Stomach smooth muscle (tissue), 2 donors: ENCODE results near the gene VWA3B.
"Not testable (repeated sequence)": the region's sequence is repeated elsewhere in the genome, so short reads cannot be mapped to it uniquely, and the experiment has no call there.

Experiments
- H3K27ac ChIP-seq: one replicate; pipeline ENCODE4 v1.7.0; 2013; ENCODE audit warnings: mild to moderate bottlenecking, low read length, inconsistent platforms
- H3K27me3 ChIP-seq, 2 donors: one replicate each; pipeline ENCODE4 v1.7.0; 2013; ENCODE audit warnings: low read length in 2 of 2; ENCODE audit not compliant: insufficient read depth in 2 of 2, control insufficient read depth in 1 of 2
- H3K36me3 ChIP-seq, 2 donors: one replicate each; pipeline ENCODE4 v1.7.0; 2013; ENCODE audit warnings: low read length in 2 of 2; ENCODE audit not compliant: control insufficient read depth in 2 of 2, insufficient read depth in 2 of 2
- H3K4me1 ChIP-seq: one replicate; pipeline ENCODE4 v1.7.0; 2013; ENCODE audit warnings: low read length; ENCODE audit not compliant: control insufficient read depth, insufficient read depth
- H3K4me3 ChIP-seq, 2 donors: one replicate each; pipeline ENCODE4 v1.7.0; 2013; ENCODE audit warnings: low read length in 2 of 2
- H3K9ac ChIP-seq, 2 donors: one replicate each; pipeline ENCODE4 v1.7.0; 2013; ENCODE audit warnings: low read length in 2 of 2, mild to moderate bottlenecking in 1 of 2
- H3K9me3 ChIP-seq, 2 donors: one replicate each; pipeline ENCODE4 v1.7.0; 2013; ENCODE audit warnings: low read length in 2 of 2; ENCODE audit not compliant: control insufficient read depth in 2 of 2
- donor health status: healthy.
- donor health status: Pancreatic carcinoma.

Gene VWA3B

DNA sequence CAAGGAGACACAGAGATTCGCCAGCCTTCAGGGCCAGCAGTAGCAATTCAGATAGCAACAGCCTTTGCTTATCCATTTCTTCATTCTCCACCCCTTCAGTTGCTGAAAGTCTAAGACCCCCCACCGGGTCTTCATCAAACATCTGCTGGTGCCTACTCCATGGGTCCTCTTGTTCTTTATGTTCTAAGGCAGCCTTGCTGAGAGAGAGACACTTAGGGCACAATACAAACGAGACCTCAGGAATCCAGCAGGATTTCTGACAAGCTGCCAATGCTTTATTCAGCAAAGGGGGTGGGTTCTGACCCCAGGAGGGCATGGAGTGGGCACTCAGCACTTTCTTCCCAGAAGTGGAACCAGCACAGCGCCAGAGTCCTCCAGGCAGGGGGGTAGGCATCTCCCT is 223.0 kb downstream of the VWA3B start:
- no peak overlapping the region for H3K27ac ChIP-seq
- no peaks in the 10 kb centered on the region for H3K4me1 ChIP-seq
- no peak overlapping the region for H3K4me3 ChIP-seq
- peaks cover 0 to 2% of the 10 kb centered on the region in 2 donors for H3K27me3 ChIP-seq
- no peaks in the 10 kb centered on the region for H3K36me3 ChIP-seq
- no peaks in the 10 kb centered on the region for H3K9me3 ChIP-seq
- H3K9ac ChIP-seq = no peak overlapping the region

DNA sequence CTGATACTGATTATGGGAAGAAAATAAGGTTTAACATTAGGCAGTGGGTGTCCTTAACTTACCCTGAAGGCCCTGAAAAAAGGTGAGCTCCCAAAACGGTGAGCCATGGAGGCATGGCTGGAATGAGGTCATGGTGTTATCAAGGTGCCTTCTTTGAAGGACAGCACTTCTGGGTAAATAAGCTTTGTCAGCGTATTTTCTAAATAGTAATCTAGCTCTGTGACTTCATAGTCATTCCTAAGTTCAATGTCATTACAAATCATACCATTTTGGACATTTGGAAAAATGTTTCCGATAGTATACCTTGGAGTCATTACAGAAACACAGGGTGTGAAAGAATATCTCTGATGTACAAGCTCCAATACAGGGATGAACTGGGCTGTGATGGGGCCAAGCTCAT is 224.1 kb downstream of the VWA3B start:
- no peaks in the 10 kb centered on the region for H3K9me3 ChIP-seq
- H3K4me3 ChIP-seq = no peak overlapping the region
- H3K27ac ChIP-seq = no peak overlapping the region
- H3K27me3 ChIP-seq = peaks cover 0 to 2% of the 10 kb centered on the region in 2 donors
- no peaks in the 10 kb centered on the region for H3K4me1 ChIP-seq
- H3K36me3 ChIP-seq = no peaks in the 10 kb centered on the region
- no peak overlapping the region for H3K9ac ChIP-seq

DNA sequence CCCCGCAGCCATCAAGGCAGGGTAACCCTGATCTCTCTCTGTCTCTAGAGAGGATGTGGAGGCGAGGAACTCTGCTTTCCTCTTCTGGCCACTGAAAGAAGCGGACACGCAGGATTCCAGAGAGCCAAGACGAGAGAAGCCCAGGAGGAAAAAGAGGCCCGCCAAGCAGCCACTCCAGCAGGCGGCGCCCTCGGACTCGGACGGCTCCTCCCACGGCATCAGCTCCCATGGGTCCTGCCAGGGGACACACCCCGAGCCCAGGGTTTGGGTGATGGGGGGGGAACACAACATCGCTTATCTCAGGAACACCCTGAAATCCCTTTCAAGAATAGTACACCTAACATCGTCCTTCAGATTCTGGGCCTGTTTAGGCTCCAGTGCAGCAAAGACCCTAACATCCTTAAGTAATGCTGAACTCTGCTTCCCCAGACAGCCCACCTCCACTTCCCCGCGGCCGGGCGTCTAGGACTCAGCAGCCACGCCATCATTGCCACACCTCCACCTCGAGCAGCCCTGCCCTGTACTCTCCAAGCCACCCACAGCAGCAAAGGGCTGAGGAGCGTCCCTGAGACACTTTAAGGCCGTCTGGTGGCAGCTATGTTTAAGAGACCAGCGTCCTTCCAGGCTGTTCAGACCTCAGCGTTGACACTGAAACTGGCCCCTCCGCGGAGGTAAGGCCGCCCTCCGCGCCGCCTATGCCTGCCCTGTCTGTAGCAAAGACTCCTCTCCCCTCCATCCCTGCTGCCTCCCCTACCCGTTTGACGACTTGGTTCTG is 225.0 kb downstream of the VWA3B start:
- Histone ChIP-seq H3K36me3 (no peaks in the 10 kb centered on the region), H3K4me1 (no peaks in the 10 kb centered on the region), H3K9me3 (no peaks in the 10 kb centered on the region), H3K9ac (no peak overlapping the region), H3K27me3 (peaks cover 0 to 2% of the 10 kb centered on the region in 2 donors), H3K27ac (no peak overlapping the region), H3K4me3 (no peak overlapping the region)

DNA sequence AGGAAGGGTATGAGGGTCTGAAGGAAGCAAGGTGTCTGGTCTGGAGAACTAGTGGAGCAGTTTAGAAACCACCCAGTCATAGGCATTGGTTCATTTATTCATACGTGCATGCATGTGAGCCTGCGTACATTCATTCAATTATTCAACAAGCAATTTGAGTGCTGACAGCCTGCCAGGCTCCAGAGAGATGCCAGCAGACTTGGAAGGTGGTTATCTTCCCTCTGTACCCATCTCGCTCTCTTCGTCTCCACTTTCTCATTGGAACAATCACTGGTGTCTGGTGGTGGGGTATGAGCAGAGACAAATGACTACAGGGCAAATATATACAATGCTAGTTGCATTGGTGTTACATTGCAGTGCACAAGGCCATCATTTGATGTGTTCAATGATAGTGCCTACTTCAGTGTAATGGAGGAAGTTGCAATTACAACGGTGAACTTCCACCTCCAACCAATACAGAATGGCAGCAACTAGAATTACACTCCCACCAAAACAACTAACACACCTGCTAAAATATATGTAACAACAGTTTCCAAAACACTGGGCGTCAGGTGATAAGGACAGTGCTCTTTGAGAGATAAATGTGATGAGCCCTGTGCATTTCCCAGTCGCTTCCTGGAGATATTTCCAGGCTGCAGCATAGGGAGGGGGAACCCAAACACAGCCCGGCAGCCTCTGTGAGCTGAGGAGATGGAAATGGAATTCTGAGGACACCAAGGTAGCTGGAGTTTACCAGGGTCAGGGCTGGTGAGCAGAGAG is 226.7 kb downstream of the VWA3B start:
- H3K36me3 ChIP-seq = no peaks in the 10 kb centered on the region
- no peak overlapping the region for H3K4me3 ChIP-seq
- no peak overlapping the region for H3K9ac ChIP-seq
- H3K9me3 ChIP-seq = no peaks in the 10 kb centered on the region
- H3K4me1 ChIP-seq = no peaks in the 10 kb centered on the region
- H3K27ac ChIP-seq = no peak overlapping the region
- peaks cover 0 to 2% of the 10 kb centered on the region in 2 donors for H3K27me3 ChIP-seq

DNA sequence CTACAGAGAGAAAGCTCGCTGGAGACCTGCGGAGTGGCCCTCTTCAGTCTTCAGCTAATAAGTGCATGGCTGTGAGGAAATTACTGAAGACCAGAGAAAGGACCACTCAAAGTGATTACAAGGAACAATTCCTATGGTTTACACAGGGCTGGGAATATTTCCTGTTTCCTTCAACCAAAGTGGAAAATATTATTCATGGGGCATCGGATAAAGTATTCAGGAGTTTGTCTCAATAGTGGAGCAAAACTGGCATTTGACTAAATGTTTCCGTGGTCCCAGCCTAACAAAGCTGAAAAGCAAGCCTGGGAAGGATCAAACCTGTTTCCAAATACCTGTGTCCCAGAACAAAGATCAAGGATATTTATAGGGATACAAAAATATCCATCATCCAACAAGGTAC is 227.3 kb downstream of the VWA3B start:
- no peak overlapping the region for H3K9ac ChIP-seq
- no peaks in the 10 kb centered on the region for H3K4me1 ChIP-seq
- no peak overlapping the region for H3K4me3 ChIP-seq
- no peak overlapping the region for H3K27ac ChIP-seq
- no peaks in the 10 kb centered on the region for H3K9me3 ChIP-seq
- peaks cover 0 to under 1% of the 10 kb centered on the region in 2 donors for H3K27me3 ChIP-seq
- no peaks in the 10 kb centered on the region for H3K36me3 ChIP-seq

DNA sequence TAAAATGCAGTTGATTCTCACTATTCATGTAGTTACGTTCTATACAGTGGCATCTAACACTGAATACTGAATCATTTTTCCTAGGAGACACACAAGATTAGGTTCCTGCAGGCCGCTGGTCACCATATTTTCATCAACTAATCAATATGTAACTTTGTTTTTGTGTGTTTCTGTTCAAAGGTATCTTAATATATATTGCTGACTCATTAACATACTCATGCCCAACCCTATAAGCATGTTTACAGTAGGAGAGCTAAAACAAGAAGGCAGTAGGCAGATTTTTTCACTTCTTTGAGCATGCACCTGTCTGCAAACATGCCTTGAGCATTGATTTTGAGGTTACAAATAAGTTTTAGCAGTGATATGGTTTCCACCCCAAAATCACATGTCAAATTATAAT is 229.0 kb downstream of the VWA3B start:
- Histone ChIP-seq H3K9me3 (peaks cover 4 to 10% of the 10 kb centered on the region in 2 donors), H3K36me3 (no peaks in the 10 kb centered on the region), H3K27me3 (no peaks in the 10 kb centered on the region), H3K9ac (no peak overlapping the region), H3K27ac (no peak overlapping the region), H3K4me3 (no peak overlapping the region), H3K4me1 (no peaks in the 10 kb centered on the region)

DNA sequence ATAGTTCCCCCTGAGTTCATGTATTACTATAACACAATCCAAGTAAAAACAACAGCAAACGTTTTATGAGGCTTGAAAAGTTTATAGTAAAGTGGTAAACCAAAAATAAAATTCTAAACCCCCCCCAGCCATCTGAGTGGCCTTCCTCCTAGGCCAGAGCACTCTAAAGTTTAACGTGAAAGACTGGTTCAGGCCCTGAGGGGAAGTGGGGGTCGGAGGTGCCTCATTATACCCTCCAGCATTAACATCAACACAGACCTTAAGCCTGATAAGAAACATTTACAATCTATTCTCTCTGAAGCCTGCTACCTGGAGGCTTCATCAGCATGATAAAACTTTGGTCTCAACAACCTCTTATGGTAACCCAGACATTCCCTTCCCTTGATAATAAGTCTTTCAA is 230.2 kb downstream of the VWA3B start:
- H3K27me3 ChIP-seq = no peaks in the 10 kb centered on the region
- no peak overlapping the region for H3K9ac ChIP-seq
- no peak overlapping the region for H3K4me3 ChIP-seq
- no peak overlapping the region for H3K27ac ChIP-seq
- no peaks in the 10 kb centered on the region for H3K36me3 ChIP-seq
- no peaks in the 10 kb centered on the region for H3K4me1 ChIP-seq
- H3K9me3 ChIP-seq = peaks cover 4 to 16% of the 10 kb centered on the region in 2 donors

DNA sequence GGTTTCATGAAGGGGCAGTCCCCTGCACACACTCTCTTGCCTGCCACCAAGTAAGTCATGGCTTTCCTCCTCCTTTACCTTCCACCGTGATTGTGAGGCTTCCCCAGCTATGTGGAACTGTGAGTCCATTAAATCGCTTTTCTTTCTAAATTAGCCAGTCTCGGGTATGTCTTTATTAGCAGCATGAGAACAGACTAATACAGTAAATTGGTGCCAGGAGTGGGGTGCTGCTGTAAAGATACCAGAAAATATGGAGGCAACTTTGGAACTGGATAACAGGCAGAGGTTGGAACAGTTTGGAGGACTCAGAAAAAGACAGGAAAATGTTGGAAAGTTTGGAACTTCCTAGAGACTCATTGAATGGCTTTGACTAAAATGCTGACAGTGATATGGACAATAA is 233.2 kb downstream of the VWA3B start:
- not testable (repeated sequence) for H3K4me1 ChIP-seq, H3K9ac ChIP-seq, H3K4me3 ChIP-seq, H3K27me3 ChIP-seq, H3K36me3 ChIP-seq, H3K27ac ChIP-seq
- peaks cover 8 to 16% of the 10 kb centered on the region in 2 donors for H3K9me3 ChIP-seq

DNA sequence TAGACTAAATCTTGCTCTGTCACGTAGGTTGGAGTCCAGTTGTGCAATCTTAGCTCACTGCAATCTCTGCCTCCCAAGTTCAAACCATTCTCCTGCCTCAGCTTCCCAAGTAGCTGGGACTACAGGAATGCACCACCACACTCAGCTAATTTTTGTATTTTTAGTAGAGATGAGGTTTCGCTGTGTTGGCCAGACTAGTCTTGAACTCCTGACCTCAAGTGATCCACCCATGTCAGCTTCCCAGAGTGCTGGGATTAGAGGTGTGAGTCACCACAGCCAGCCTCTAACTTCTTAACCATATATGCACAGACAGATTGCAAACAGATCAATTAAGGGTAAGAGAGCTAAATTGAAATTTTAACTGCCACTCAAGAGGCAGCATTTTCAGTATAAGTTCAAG is 237.2 kb downstream of the VWA3B start:
- H3K4me3 ChIP-seq = no peak overlapping the region
- no peaks in the 10 kb centered on the region for H3K36me3 ChIP-seq
- no peak overlapping the region for H3K9ac ChIP-seq
- no peaks in the 10 kb centered on the region for H3K27me3 ChIP-seq
- peaks cover 8 to 16% of the 10 kb centered on the region in 2 donors for H3K9me3 ChIP-seq
- no peak overlapping the region for H3K27ac ChIP-seq
- no peaks in the 10 kb centered on the region for H3K4me1 ChIP-seq

DNA sequence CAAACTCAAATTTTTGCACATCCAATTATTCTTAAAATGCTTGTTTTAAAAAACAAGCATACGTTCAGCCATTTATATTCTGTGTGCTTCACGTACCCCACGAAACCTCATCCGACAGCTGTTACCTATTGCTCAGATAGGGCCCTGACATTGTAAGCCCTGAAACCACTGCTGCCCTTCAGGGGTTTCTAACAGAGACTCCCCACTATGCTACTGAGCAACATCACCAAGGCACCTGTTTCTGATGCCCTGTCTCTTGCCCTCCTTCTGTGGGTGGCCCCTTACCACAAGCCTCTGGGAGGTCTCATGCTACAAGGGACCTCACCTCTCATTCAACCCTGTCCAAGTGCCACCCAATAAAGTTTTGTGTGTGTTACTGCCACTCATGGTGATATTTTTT is 240.8 kb downstream of the VWA3B start:
- Histone ChIP-seq H3K9me3 (no peaks in the 10 kb centered on the region), H3K4me1 (peaks cover 3% of the 10 kb centered on the region), H3K9ac (no peak overlapping the region), H3K4me3 (no peak overlapping the region), H3K36me3 (no peaks in the 10 kb centered on the region), H3K27me3 (no peaks in the 10 kb centered on the region), H3K27ac (no peak overlapping the region)

DNA sequence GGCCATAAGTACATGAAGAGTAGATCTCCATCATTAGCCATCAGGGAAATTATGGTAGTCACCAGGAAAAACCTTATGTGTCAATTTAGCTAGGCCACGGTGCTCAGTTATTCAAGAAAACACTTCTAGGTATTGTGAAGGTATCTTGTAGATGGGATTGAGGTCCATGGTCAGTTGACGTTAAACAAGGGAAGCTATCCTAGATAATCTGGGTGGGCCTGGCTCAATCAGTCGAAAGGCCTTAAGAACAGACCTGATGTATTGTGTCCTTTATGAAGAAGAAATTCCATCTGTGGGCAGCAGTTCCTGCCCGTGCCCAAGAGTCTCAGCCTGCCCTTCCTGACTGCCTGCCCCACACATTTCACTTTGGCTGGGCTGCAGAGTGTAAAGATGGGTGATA is 242.6 kb downstream of the VWA3B start:
- H3K9me3 ChIP-seq = no peaks in the 10 kb centered on the region
- H3K4me1 ChIP-seq = peaks cover 8% of the 10 kb centered on the region
- no peak overlapping the region for H3K4me3 ChIP-seq
- H3K27me3 ChIP-seq = no peaks in the 10 kb centered on the region
- H3K27ac ChIP-seq = no peak overlapping the region
- H3K9ac ChIP-seq = no peak overlapping the region
- H3K36me3 ChIP-seq = no peaks in the 10 kb centered on the region
